Kidney tubule cell (primary cell): ENCODE measurements around the gene OR14I1.

Source experiments
- DNase-seq: peaks from one replicate; pipeline ENCODE4 v3.0.0-alpha.2; 2018; ENCODE audit warnings: low spot score

Gene OR14I1

GRCh38 chr1:248702714-248703113, at the start of gene OR14I1:
Gene OR14I1, minus strand, starts transcription at chr1:248702766.
- no peak for DNase-seq

DNA sequence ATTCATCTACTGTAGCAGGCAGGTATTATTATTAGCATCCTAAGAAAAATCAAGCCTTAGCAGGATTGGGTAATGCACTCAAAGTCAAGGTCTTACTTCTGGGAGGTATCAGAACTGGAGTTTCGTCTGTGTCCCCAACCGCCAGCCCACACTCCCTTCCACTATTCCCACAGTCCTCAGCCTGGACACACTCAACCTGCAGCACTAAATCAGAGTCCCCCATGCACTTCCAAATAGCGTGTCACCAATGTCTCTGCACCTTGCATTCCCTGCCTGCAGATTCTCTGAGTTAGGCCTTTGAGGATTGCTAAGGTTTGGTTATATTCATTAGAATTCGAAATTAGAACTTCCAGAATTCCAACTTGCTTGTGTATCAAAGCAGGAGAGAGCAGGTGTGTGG, 49.1 kb upstream of the OR14I1 start:
- no peak for DNase-seq

DNA sequence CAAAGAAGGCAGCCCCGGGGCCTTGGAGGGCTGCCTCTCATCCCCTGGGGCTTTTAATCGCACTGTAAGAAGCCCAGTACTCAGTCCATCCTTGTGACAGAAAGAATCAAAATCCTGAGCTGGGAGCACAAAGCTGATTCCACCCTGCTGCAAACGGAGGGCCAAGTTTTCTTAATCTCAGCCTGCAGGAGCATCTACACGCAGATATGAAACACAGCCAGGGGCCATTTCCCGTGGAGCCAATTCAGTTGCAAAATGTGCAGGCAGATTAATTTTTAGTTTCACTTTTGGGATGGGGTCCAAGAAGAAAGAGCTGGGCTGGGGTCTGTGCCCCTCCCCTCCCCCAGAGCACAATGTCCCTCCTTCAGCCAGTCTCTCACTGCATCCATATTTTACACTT, 48.6 kb upstream of the OR14I1 start:
- no peak for DNase-seq

- no peak for DNase-seq
Measured at GRCh38 chr1:248750496-248750895, 47.9 kb upstream of the OR14I1 start.

GRCh38 chr1:248748211-248748610, 45.6 kb upstream of the OR14I1 start:
- DNase-seq, result no peak

DNA sequence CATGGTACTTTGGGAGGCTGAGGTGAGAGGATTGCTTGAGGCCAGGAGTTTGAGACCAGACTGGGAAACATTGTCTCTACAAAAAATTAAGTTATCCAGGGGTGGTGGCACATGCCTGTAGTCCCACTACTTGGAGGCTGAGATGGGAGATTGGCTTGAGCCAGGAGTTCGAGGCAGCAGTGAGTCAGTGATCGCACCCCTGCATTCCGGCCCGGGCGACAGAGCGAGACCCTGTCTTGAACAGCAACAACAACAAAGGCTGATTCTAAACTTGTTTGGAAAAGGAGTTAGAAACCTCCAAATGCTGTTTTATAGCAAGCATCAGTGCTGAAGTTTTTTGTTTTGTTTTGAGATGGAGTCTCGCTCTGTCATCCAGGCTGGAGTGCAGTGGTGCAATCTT, 38.3 kb upstream of the OR14I1 start:
- no peak for DNase-seq

DNA sequence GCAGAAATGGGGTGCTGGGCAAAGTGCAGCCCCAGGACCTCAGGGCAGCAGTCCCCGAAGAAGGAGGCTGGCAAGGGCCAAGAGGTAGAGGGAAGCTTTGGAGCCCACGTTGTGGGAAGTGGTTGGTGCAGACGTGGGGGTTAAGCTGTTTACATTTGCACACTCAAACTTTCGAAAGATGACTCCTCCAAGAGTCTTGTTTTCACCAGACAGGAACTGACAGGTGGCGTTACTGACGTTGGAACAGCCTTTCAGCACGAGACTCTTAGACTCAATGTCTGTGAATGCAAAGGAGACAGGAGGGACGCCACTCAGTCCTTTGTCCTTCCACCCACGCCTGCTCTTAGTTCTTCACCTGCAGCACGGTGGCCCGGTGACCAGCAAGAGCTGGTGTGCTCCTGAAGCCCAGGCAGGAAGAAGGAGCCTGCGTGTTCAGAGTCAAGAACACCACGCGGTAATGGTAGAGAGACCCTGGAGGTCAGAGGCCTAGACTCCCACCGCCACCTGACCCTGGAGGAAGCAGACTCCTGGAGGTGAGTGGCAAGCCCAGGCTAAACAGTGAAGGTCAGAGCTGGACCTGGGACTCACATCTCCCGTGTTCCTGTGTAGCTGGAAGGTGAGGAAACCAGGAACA, 37.1 kb upstream of the OR14I1 start:
- no peak for DNase-seq

DNA sequence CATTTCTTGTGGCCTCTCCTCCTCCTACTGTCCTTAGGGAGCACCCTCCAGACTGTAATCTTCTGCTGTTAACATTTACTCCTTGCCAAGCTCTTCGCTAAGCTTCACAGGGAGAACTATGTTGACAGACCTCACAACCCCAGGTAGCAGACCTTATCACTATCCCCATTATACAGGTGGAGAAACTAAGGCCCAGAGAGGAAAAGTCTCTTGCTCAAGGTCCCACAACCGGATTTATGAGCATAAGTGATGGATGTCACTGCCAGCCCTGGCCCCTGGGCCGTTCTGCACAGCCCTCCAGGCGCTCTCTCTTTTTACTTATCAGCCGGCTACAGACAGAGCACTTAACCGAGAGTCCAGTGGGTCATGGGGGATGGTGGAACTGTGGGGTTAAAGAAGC, 34.9 kb upstream of the OR14I1 start:
- DNase-seq, result no peak

DNA sequence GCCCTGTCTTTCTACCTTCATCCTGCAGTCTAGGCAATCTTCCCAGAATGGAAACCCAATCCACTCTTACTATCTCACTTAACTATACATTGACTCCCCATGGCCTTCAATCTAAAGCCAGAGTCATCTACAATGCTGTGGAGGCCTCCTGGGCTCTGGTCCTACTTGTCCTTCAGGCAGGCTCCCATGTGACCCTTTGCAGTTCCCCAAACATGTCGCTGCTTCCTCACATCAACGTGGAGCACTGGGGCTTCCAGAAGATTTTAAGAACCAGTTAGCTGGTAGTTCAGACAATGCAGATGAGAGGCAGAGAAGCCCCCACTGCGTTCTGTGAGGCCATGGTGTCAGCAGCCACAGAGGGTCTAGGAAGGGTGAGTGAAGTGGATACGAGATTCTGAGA, 34.4 kb upstream of the OR14I1 start:
- no peak for DNase-seq

- DNase-seq, result peak; percentile 69
Measured at GRCh38 chr1:248733566-248733965, 31.0 kb upstream of the OR14I1 start.

DNA sequence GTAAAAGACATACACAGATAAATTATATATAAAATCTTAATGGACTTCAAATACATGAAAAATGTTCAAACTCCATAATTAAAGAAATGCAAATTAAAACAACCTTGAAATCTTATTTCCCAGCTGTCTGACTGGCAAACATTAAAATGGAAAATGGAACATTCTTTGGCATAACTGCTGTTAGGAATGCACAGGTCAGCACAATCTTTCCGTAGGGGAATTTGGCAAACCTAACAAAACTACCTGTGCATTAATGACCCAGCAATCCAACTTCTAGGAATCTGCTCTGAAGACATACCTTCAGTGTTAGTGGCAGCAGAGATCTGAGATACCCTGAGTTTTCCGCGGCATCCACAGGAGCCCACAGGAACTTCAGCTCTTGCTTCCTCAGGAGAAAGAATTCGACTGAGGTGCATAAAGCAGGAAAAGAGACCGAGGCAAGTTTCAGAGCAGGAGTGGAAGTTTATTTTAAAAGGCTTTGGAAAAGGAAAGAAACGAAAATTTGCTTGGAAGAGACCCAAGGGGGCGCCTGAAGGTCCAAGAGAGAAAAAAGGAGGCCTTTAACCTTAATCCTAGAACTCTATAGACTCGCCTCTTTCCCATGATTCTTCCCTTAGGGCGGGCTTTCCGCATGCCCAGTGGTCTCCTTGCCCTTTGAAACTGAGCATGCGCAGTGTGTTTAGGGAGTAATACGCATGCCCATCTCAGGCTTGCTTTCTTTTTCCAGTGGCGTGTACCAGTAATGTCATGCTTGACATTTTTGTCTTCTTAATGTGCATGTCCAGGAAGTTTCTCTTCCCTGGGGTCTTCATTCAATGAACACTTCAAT, 28.2 kb upstream of the OR14I1 start:
- peak; percentile 89 for DNase-seq

GRCh38 chr1:248714248-248714647, 11.7 kb upstream of the OR14I1 start:
- DNase-seq, result no peak

- no peak for DNase-seq
Measured at GRCh38 chr1:248710305-248710900, 7.8 kb upstream of the OR14I1 start.

GRCh38 chr1:248704606-248705005, 2.0 kb upstream of the OR14I1 start:
- DNase-seq, result no peak

DNA sequence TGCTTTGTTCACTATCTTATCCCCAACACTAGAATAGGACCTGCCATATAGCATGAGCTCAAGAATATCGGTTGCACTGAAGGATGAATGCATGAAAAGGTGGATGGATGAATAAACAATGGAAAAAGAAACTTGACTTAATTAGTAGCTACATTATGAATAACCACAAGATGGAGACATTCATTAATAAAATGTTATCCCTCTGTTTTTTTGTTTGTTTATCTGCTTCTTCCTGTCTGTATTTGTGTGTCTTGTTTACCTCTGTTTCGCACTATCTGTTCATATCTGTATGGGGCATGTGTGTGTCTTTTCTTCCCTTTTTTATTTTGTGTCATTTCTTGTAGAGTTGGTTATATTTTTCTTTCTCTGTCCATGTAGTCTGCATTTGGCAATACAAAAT, 1.1 kb upstream of the OR14I1 start:
- DNase-seq, result no peak

DNA sequence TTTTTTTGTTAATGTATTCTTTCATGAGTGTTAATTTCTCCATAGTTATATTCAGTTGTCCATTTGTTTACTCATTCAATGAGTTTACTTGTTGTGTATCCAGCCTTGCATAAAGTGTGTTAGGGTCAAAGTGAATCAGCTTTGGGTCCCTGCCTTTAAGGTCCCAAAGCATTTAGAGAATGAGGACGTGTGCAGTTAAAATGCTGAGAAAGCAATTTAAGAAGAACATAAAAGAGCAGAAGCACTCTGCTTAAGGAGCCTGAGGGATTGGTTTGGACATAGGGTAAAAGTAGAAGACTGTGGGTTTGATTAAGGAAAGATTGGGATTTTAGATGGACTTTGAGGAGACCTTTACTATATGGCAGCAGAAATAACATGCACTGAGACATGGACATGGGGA, 3.5 kb downstream of the OR14I1 start:
- no peak for DNase-seq

- DNase-seq, result no peak
Measured at GRCh38 chr1:248697907-248698306, 4.7 kb downstream of the OR14I1 start.

DNA sequence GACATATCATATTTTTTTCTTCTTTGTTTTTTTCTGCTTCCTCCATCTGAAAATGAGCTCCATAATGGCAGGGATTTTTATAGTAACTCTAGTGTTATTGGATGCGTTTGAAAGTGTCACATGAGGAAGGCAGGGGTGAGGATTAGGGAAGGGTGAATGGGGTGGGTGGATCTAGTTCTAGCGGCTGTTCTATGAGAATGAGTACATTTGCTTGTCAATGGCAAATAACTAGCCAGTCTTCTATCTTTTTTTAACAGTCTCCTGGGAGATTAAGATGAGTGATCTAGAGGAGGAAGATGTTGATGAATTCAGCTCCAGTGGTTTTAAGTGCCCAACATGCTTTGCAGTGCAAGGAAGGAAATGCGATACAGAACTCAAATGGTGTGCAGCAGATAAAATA, 5.8 kb downstream of the OR14I1 start:
- no peak for DNase-seq

GRCh38 chr1:248696261-248696660, 6.3 kb downstream of the OR14I1 start:
- DNase-seq, result peak; percentile 19

DNA sequence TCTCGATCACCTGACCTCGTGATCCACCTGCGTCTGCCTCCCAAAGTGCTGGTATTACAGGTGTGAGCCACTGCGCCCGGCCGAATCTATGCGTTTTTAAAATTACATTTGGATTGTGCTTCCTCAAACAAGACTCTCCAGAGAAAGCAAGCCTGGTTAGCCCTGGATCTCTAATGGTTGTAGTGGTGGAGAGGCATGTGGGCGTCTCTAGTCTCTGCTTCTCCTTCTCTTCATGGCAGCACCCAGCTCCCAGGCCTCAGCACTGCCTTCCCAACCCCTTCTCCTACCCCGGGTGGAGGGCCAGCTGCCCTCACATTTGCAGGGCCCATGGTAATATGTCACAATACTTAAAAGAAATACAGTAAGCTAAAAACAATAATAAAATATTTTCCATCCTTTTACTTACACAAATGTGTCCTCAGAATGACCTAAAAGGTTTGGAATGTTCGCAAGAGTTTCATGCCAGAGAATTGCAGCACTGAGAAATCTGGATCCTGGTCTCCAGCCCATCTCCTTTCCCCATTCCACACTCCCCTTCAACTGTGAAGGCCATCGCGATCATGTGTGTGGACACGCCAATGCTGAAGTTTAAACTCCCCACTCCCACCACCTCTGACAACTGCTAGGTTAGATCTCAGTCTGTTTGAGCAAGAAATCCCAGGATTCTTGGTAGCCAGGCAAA, 7.0 kb downstream of the OR14I1 start:
- peak; percentile 72 for DNase-seq

- no peak for DNase-seq
Measured at GRCh38 chr1:248691567-248692155, 10.9 kb downstream of the OR14I1 start.

- DNase-seq, result no peak
Measured at GRCh38 chr1:248688527-248689298, 13.9 kb downstream of the OR14I1 start.
